DOHH2 (cell line): Measurements from ENCODE around the gene CEP152.

ENCODE experiments used
- H3F3A ChIP-seq: fragments of 200-600 bp; sonication (generic), shearing (Covaris generic); 2 replicates; pipeline ENCODE4 v1.6.0; 2016; ENCODE audit warnings: antibody characterized with exemption, mild to moderate bottlenecking; ENCODE audit not compliant: control insufficient read depth, insufficient read depth
- H3K27ac ChIP-seq: fragments of 200-600 bp; sonication (generic); 2 replicates; pipeline ENCODE4 v1.5.1; 2014; ENCODE audit warnings: low read depth, mild to moderate bottlenecking, low read length, moderate library complexity
- H3K27me3 ChIP-seq: fragments of 200-600 bp; sonication (generic); 2 replicates; pipeline ENCODE4 v1.6.1; 2014; ENCODE audit warnings: mild to moderate bottlenecking, low read length, mixed read lengths; ENCODE audit not compliant: control insufficient read depth
- H3K36me3 ChIP-seq: fragments of 200-600 bp; sonication (generic); 2 replicates; pipeline ENCODE4 v1.6.1; 2014; ENCODE audit warnings: mild to moderate bottlenecking, low read length, moderate library complexity, mixed read lengths; ENCODE audit not compliant: control insufficient read depth
- H3K4me1 ChIP-seq: fragments of 200-600 bp; sonication (generic); 2 replicates; pipeline ENCODE4 v1.6.1; 2014; ENCODE audit warnings: mild to moderate bottlenecking, low read length, mixed read lengths; ENCODE audit not compliant: control insufficient read depth
- H3K4me2 ChIP-seq: fragments of 200-600 bp; sonication (generic); 2 replicates; pipeline ENCODE4 v1.6.0; 2014; ENCODE audit warnings: mild to moderate bottlenecking, low read length, moderate library complexity
- H3K4me3 ChIP-seq: fragments of 200-600 bp; sonication (generic); 2 replicates; pipeline ENCODE4 v1.5.1; 2014; ENCODE audit warnings: mild to moderate bottlenecking, low read length, mixed read lengths
- H3K79me2 ChIP-seq: fragments of 200-600 bp; sonication (generic); 2 replicates; pipeline ENCODE4 v1.6.1; 2014; ENCODE audit warnings: mild to moderate bottlenecking, low read length, mixed read lengths; ENCODE audit not compliant: control insufficient read depth
- H3K9me2 ChIP-seq: fragments of 200-600 bp; sonication (generic); replicated peaks from 2 replicates; pipeline ENCODE4 v1.6.1; 2014; ENCODE audit warnings: mild to moderate bottlenecking, low read length, mixed read lengths; ENCODE audit not compliant: control insufficient read depth
- H3K9me3 ChIP-seq: fragments of 200-600 bp; sonication (generic); 2 replicates; pipeline ENCODE4 v1.6.1; 2014; ENCODE audit warnings: antibody characterized with exemption, low read length, mixed read lengths; ENCODE audit not compliant: control insufficient read depth, insufficient read depth
- H4K20me1 ChIP-seq: fragments of 200-600 bp; sonication (generic); 2 replicates; pipeline ENCODE4 v1.6.0; 2014; ENCODE audit warnings: low read depth, mild to moderate bottlenecking, antibody characterized with exemption, low read length, moderate library complexity; ENCODE audit not compliant: control insufficient read depth, insufficient read depth
- EZH2phosphoT487 ChIP-seq: fragments of 200-600 bp; sonication (generic); IDR thresholded peaks from 2 replicates; pipeline ENCODE4 v1.6.1; 2017; ENCODE audit warnings: borderline replicate concordance, mild to moderate bottlenecking, antibody characterized with exemption, low read length, moderate library complexity, mixed read lengths
- TF ChIP-seq, protein P1 (sequence below): fragments of 200-600 bp; sonication (generic); IDR thresholded peaks from one replicate; pipeline ENCODE4 v1.5.1; 2014; ENCODE audit warnings: antibody characterized with exemption, mild to moderate bottlenecking, low read depth, low read length; ENCODE audit not compliant: poor library complexity, severe bottlenecking

Gene CEP152

GRCh38 chr15:48695827-48696573 is 114.9 kb downstream of the CEP152 start:
- no peak overlapping the region for H3K4me3 ChIP-seq
- TF ChIP-seq EZH2phosphoT487: no peak
- no peaks in the 10 kb centered on the region for H3K9me2 ChIP-seq
- H4K20me1 ChIP-seq: no peaks in the 10 kb centered on the region
- H3F3A ChIP-seq: no peaks in the 10 kb centered on the region
- no peaks in the 10 kb centered on the region for H3K79me2 ChIP-seq
- H3K36me3 ChIP-seq: no peaks in the 10 kb centered on the region
- H3K9me3 ChIP-seq: no peaks in the 10 kb centered on the region
- no peak overlapping the region for H3K27ac ChIP-seq
- H3K4me1 ChIP-seq: peaks cover 6% of the 10 kb centered on the region
- no peaks in the 10 kb centered on the region for H3K27me3 ChIP-seq
- no peak overlapping the region for H3K4me2 ChIP-seq

GRCh38 chr15:48695088-48695826 is 115.6 kb downstream of the CEP152 start:
- H3K36me3 ChIP-seq: no peaks in the 10 kb centered on the region
- H3K79me2 ChIP-seq: no peaks in the 10 kb centered on the region
- H3K9me2 ChIP-seq: no peaks in the 10 kb centered on the region
- no peaks in the 10 kb centered on the region for H3K27me3 ChIP-seq
- no peak overlapping the region for H3K27ac ChIP-seq
- H3F3A ChIP-seq: no peaks in the 10 kb centered on the region
- TF ChIP-seq, protein P1, sequence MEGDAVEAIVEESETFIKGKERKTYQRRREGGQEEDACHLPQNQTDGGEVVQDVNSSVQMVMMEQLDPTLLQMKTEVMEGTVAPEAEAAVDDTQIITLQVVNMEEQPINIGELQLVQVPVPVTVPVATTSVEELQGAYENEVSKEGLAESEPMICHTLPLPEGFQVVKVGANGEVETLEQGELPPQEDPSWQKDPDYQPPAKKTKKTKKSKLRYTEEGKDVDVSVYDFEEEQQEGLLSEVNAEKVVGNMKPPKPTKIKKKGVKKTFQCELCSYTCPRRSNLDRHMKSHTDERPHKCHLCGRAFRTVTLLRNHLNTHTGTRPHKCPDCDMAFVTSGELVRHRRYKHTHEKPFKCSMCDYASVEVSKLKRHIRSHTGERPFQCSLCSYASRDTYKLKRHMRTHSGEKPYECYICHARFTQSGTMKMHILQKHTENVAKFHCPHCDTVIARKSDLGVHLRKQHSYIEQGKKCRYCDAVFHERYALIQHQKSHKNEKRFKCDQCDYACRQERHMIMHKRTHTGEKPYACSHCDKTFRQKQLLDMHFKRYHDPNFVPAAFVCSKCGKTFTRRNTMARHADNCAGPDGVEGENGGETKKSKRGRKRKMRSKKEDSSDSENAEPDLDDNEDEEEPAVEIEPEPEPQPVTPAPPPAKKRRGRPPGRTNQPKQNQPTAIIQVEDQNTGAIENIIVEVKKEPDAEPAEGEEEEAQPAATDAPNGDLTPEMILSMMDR: no peak
- no peak for TF ChIP-seq EZH2phosphoT487
- H3K4me1 ChIP-seq: peaks cover 6% of the 10 kb centered on the region
- no peak overlapping the region for H3K4me2 ChIP-seq
- no peak overlapping the region for H3K4me3 ChIP-seq
- H4K20me1 ChIP-seq: no peaks in the 10 kb centered on the region
- no peaks in the 10 kb centered on the region for H3K9me3 ChIP-seq

- no peaks in the 10 kb centered on the region for H4K20me1 ChIP-seq
- H3F3A ChIP-seq: no peaks in the 10 kb centered on the region
- H3K9me3 ChIP-seq: no peaks in the 10 kb centered on the region
- peaks cover 6% of the 10 kb centered on the region for H3K4me1 ChIP-seq
- no peaks in the 10 kb centered on the region for H3K36me3 ChIP-seq
- no peak overlapping the region for H3K4me3 ChIP-seq
- H3K79me2 ChIP-seq: no peaks in the 10 kb centered on the region
- no peak overlapping the region for H3K27ac ChIP-seq
- H3K9me2 ChIP-seq: no peaks in the 10 kb centered on the region
- no peak for TF ChIP-seq EZH2phosphoT487
- TF ChIP-seq, protein P1: no peak
- no peak overlapping the region for H3K4me2 ChIP-seq
- H3K27me3 ChIP-seq: no peaks in the 10 kb centered on the region
Observed at GRCh38 chr15:48693484-48693883, 117.4 kb downstream of the CEP152 start.

DNA sequence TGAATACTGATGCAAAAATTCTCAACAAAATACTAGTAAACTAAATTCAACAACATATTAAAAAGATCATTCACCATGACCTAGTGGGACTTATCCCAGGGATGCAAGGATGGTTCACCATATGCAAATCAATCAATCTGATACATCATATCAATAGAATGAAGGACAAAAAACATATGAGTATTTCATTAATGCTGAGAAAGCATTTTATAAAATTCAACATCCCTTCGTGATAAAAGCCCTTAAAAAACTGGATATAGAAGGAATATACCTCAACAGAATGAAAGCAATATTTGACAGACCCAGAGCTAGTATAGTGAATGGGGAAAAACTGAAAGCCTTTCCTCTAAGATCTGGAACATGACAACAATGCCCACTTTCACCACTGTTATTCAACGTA is 122.4 kb downstream of the CEP152 start:
- no peaks in the 10 kb centered on the region for H3K9me2 ChIP-seq
- H3K79me2 ChIP-seq: no peaks in the 10 kb centered on the region
- no peaks in the 10 kb centered on the region for H3K27me3 ChIP-seq
- no peak overlapping the region for H3K4me3 ChIP-seq
- no peaks in the 10 kb centered on the region for H3K36me3 ChIP-seq
- H3F3A ChIP-seq: no peaks in the 10 kb centered on the region
- TF ChIP-seq, protein P1: no peak
- no peak for TF ChIP-seq EZH2phosphoT487
- no peaks in the 10 kb centered on the region for H3K4me1 ChIP-seq
- no peaks in the 10 kb centered on the region for H4K20me1 ChIP-seq
- H3K4me2 ChIP-seq: no peak overlapping the region
- H3K27ac ChIP-seq: no peak overlapping the region
- H3K9me3 ChIP-seq: no peaks in the 10 kb centered on the region
